HFF-Myc (cell line): ENCODE data around the gene UBE2N.

Experiments
- DNase-seq: peaks from one replicate; pipeline ENCODE4 v3.0.0-alpha.2; 2011; ENCODE audit warnings: low read depth; ENCODE audit errors: extremely low read depth
- H3K4me3 ChIP-seq: replicated peaks from 2 replicates; pipeline ENCODE4 v1.5.1; 2011; ENCODE audit warnings: low read depth, mild to moderate bottlenecking, control low read depth, low read length
- TF ChIP-seq, protein P1 (sequence below): IDR thresholded peaks from 2 replicates; pipeline ENCODE4 v1.5.1; 2012; ENCODE audit warnings: mild to moderate bottlenecking, low read depth, low read length, control low read depth; ENCODE audit errors: missing control alignments

UBE2N gene

DNA sequence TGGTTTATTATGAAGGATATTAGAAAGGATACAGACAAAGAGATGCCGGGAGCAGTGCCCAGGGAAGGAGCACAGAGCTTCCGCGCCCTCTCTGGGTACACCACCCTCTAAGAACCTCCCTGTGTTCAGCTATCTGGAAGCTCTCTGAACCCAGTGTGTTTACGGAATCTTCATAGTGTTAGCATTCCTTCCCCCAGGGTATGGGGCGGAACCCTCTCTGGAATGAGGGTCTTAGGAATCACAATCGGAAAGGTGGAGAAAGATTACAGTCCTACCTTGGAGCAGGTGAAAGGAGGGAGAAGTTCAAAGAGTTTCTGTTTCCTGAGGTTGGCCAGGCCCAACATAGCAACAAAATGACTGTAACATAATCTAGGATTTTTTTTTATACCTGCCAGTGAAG, 70.8 kb downstream of the UBE2N start:
- H3K4me3 ChIP-seq = no peak overlapping the region
- no peak for DNase-seq

DNA sequence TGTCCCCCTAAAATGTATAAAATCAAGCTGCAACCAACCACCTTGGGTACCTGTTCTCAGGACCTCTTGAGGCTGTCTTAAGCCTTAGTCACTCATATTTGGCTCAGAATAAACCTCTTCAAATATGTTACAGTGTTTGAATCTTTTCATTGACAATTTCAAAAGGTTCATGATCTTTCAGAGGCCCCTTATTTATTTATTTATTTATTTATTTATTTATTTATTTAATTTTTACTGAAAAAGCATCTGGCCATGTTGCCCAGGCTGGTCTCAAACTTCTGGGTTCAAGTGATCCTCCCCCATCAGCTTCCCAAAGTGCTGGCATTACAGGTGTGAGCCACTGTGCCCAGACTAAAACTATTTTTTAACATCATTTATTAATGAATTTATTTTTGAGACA, 72.2 kb downstream of the UBE2N start:
- H3K4me3 ChIP-seq = no peak overlapping the region
- DNase-seq = no peak
- TF ChIP-seq, protein P1, sequence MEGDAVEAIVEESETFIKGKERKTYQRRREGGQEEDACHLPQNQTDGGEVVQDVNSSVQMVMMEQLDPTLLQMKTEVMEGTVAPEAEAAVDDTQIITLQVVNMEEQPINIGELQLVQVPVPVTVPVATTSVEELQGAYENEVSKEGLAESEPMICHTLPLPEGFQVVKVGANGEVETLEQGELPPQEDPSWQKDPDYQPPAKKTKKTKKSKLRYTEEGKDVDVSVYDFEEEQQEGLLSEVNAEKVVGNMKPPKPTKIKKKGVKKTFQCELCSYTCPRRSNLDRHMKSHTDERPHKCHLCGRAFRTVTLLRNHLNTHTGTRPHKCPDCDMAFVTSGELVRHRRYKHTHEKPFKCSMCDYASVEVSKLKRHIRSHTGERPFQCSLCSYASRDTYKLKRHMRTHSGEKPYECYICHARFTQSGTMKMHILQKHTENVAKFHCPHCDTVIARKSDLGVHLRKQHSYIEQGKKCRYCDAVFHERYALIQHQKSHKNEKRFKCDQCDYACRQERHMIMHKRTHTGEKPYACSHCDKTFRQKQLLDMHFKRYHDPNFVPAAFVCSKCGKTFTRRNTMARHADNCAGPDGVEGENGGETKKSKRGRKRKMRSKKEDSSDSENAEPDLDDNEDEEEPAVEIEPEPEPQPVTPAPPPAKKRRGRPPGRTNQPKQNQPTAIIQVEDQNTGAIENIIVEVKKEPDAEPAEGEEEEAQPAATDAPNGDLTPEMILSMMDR = no peak

More for the DNA sequence above, 70.8 kb downstream of the UBE2N start:
- TF ChIP-seq, protein P1 = no peak

DNA sequence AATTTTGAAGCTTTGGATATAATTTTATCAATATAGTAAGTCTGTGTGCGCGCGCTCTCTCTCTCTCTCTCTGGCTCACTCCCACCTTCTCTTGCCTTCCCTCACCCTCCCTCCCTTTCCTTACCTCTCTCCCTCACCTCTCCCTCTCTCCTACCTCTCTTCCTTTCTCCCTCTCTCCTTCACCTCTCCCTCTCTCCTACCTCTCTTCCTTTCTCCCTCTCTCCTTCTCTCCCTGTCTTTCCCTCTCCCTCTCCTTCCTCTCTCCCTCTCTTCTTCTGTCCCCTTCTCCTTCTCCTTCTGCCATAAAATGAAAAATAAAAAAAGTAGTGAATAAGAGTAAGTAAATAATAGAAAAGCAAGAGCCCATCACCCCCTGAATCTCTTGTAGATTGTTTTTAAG, 73.0 kb downstream of the UBE2N start:
- DNase-seq = no peak
- TF ChIP-seq, protein P1 = no peak
- no peak overlapping the region for H3K4me3 ChIP-seq

DNA sequence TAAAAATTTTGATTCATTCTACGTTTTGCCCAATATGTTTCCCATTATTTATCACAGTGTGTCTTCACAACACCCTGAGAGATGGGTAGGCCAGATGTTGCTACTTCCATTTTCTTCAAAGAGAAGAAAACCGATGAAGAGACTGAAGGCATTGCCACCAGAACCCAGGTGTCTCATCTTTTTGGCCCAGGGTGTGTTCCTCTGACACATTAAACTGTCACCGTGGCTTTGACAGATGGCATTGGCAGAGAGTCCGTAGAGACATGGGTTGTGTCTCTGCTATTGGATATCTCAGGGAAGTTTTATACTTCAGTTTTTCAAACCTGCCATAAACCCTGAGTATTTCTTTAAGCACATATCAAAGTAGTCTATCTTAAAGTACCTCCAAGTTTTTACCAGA, 75.3 kb downstream of the UBE2N start:
- TF ChIP-seq, protein P1 = no peak
- no peak overlapping the region for H3K4me3 ChIP-seq
- no peak for DNase-seq

DNA sequence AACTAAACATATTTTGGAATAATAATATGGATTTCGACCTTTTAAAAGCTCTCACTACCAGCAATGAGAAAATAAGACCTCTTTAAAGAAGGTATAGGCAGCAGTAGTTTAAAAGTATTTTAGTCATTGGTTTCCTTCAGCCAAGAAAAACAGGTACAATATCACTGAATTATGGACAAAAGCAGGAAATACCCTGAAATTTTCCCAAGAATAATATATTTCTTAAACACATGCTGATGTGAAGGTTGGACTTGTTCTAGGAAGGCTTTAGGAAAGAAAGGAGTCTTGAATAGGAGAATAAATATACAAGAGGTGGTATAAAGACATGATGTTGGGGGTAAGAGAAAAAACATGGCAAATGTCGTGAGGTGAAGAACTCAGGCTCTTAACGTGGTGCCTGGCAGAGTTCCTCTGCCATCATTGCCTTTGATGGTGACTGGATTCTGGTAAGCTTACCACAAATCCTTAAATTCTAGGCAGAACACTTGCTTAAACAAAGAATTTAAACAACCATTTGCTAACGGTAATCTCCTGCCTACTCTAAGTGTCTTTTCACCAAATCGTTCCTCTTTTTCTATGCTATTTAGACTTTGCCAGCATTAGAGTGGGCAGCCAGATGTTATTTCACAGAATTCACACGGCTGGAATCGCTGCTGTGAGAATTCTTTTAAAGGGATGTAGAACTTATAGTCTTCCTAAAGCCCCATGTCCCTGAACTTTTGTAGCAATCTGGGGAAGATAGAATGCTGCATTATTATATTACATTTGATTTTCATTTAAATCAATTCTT, 75.9 kb downstream of the UBE2N start:
- DNase-seq = no peak
- H3K4me3 ChIP-seq = no peak overlapping the region
- TF ChIP-seq, protein P1 = no peak

DNA sequence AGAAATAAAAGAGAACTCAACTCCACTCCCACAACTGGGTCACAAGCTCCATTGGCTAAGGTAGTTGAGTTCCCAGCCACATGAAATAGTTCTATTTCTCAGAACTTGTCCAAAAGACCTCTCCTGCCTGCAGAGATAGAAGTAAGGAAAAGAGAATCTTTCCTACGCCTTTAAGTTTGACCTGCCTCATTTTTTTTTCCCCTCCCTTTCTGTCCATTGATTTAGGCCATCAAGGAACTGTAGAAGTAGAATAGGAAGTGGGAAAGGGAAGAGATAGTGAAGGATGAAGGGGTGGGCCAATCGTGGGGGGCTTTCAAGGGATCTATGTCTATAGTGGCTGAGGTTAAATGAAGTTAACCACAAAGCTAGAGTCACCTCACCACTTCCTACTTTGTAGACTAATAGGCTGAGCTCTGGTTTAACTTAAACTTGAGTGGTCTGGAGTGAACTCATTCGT, 77.9 kb downstream of the UBE2N start:
- TF ChIP-seq, protein P1 = no peak
- DNase-seq = no peak
- H3K4me3 ChIP-seq = no peak overlapping the region
